Amygdala (tissue), 56 donors: ENCODE results near the gene KIAA1671.
"Not testable (repeated sequence)": the region's sequence is repeated elsewhere in the genome, so short reads cannot be mapped to it uniquely, and the experiment has no call there.

ENCODE experiments used
- DNase-seq, 56 donors: peaks; one replicate each; lab custom pipeline; 2025; lab: John Stamatoyannopoulos, UW

The KIAA1671 gene

DNA sequence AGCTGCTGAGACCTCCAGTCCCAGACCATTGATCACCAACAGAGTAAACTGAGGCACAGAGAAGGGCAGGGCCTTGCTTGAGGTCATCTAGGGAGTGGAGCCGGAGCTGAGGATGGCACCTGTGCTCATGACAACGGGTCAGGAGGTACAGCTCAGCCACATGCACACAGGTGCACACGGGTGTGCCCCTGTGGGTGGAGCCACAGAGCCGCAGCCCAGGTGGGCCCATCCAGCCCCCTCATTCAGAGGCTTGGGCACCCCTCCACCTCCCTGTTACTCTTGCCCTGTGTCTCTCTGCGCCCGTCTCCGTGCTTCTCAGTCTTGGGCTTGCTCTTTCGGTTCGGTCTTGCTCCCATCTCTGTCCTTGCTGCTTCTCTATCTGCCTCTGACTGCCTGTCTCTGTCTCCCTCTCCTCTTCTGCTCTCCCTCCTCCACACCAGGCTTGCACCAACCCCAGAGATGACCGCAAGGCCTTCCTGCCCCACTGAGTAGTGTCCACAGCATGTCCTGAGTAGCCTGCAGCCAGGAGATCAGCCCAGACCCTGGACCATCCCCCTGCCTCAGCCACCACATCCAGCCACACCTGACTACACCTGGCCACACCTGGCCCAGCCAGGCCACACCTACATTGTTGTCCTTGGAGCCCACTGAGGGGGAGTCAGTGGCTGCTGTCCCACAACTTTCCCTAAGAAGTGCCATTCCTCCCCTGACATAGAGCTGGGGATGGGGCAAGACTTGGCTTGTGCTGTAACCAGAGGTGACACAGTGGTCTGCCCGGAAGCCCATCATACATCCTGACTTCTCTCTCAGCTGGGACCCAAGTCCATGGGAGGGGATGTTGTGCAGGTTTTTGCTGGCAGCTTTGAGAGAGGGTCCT is 207.8 kb downstream of the KIAA1671 start:
- no peak for DNase-seq

DNA sequence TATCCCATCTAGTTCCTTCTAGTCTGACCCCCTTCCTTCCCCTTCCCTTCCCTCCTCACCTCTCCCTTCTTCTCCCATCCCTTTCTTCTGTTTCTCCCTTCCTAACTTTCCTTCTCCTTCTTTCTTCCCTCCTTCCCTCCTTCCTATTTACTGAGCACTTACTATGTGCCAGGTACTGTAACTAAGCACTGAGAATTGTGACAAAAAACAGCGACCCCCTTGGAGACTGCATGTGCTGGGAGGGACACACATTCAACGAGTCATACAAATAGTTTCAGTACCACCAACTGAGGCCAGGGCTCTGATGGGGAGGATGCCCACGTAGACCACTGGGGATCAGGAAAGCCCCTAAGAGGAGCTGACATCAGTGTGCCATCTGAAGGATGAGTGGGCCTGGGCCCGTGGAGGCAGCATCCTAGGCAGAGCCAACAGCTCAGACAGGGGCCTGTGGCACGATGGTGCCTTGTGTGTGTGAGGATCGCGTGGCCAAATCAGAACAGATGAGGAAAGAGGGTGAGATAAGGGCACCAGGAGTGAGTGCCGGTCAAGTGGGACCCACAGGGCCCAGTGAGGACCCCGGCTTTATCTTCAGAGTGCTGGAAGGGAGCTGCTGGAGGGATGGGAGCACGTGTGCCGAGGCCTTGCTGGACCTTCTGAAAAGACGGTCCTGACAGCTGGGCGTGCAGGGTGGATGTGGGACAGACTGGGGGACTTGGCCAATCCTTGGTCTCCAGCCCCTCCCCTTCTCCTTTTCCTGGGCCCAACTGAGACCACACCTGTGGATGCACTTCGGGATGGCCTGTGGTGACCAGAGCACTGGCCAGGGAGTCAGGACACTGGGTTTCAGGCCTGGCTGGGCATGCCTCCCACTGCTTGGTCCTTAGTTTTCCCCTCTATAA is 208.8 kb downstream of the KIAA1671 start:
- no peak for DNase-seq

DNA sequence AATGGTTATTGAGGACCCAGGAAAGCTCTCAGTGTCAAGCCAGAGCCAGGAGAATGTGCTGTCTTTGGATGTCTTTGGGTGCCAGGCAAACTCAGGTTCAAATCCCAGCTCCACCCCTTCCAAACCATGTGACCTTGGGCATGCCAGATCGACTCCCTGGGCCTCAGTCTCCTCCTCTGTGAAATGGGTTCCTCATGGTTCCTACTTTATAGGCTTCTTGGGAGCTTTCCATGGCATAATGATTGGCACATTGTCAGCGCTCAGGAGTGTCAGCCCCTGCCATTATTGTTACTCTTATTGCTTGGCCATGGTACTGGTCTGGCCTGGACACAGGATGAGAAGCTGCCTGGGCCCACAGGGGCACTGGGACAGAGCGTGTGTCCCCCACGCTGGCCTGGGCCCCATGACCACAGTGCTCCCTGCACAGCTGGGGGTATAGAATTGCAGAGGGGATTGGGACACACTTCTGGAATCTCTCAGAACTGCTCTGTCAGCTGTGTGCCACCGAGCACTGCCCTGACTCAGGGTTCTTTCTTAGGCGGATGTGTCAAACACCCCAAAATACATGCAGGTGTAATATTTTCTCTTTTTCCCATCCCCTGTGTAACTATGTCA is 209.5 kb downstream of the KIAA1671 start:
- DNase-seq: no peak

DNA sequence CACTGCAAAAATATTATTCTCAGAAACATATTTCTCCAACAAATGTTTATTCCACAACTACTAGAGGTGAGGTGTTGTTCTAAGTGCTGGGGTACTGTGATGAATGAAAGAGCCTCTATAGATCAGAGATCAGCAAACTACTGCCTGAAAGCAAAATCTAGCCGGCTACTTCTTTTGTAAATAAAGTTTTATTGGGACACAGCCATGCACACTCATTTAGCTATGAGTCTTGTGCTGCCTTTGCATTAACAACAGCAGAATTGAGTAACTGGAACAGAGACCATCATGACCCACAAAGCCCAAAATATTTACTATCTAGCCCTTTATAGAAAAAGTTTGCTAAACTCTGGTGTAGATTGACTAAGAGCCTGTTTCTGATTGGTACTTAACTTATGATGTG is 210.0 kb downstream of the KIAA1671 start:
- no peak for DNase-seq

DNA sequence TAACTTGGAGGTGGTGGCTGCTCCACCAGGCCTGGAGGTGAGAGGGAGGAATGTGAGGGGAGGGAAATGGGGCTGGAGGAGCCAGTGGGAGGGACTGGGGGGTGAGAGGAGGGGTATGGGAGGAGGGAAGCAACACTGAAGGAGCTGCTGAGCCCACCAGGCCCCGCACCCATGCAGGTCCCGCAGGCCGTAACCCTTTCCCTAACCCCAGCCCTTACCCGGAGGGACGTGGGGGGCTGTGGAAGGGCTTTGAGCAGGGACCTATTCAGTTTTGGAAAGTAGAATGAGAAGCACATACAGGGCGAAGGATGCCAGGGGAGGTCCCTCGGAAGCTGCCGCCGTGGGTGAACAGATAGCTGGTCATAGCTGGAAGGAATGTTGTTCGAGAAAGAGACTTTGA is 213.3 kb downstream of the KIAA1671 start:
- no peak for DNase-seq

DNA sequence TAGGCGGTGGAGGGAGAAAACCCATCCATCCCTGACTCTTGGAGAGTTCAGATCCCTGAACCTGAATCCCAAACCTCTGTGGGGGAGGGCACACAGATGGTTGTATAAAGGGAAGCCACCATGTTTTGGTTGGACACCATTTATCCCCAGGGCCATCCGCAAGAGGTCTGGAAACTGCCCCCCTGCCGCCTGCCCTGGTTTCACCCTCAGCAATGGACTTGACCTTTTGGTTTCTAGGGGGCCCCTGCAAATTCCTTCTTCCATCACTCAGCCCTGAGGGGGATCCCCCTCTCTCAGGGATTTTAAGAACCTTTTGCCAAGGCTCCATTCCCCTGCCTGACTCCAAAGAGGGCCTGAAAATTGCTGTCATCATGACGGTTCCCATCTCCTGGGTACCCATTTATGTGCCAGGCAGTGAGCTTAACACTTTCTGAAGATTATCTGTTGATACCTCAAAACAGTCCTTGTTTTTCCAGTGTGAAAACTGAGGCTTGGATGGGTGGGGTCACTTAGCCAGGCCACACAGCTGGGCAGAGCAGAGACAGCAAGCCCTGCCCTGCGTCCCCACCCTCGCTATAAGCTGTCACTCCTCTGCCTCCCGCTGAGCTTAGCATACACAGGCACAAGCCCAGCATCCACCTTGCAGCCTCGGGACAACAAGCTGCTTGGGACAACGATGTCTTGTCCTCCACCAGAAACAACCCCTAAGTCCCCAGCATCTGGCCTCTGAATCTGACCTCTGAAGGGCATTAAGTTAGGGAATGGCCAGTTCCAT is 213.9 kb downstream of the KIAA1671 start:
- DNase-seq: no peak

DNA sequence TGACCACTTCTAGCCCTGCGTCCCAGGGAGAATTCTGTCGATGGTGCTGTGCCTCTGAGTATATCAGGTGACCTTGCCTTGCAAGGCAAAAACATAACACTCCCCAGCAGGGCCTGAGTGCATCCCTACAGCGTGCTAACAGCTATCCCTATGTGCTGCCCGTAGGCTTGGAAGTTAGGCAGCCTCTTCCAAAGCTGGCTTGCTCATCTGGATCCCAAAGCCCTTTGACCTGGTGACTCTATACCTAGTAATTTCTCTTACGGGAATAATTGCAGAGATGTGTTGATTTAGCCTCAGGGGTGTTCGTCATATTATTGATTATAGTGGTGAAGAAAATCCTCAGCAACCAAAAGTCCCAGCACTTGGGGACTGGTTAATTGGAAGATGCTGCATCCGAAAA is 214.6 kb downstream of the KIAA1671 start:
- no peak for DNase-seq

DNA sequence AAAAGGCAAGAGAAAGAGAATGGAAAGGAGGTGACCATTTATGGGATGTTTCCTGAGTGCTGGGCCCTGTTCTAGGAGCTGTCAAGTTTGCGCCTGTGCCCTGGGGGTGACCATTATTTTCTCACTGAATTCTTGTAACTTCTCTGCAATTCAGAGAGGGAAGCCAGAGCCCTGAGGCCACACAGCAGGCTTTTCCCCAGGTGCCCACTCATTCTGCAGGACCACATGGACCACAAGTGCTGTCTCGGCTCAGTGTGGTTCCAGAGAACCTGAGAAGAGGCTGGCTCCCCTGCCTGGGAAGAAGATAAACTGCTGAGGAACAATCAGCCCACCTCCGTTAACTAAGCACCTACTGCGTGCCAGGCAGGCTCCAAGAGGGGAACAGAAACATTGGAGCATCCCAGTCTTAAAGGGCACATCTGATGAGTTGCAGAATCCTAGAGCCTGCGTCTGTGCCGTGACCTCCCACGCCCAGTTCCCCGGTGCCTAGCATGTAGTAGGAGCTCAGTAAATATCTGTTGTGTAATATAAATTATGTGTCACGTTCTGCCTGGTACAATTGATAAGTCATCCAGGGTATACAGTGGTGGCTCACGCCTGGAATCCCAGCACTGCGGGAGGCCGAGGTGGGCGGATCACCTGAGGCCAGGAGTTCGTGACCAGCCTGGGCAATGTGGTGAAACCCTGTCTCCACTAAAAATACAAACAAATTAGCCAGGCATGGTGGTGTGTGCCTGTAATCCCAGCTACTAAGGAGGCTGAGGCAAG is 215.5 kb downstream of the KIAA1671 start:
- DNase-seq: no peak

DNA sequence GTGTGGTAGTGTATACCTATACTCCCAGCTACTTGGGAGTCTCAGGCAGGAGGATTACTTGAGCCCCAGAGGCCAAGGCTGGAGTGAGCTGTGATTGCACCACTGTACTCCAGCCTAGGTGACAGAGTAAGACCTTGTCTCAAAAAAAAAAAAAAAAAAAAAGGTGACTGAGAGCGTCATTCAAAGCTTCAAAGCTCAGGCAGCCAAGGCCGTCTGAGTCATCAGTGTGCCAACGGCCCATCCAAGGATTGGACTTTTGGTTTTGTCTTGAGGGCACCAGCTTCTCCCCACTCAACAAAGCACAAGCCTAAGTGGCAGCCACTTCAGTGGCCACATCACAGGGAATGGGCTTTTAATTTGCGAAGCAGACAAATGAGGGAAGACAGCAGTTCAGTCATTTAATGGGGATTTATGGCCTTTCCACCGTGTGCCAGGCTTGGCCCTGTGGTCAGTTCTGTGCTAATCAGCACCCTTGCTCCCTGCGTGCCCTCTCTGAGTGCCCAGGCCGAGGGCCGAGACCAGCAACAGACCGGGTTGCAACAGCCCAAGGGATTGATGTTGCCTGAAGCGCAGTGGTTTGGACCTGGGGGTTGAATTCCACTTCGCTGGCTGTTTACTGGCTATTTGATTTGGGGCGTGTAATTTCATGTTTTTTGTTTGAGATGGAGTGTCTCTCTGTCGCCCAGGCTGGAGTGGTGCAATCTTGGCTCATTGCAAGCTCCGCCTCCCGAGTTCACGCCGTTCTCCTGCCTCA is 216.9 kb downstream of the KIAA1671 start:
- no peak for DNase-seq

DNA sequence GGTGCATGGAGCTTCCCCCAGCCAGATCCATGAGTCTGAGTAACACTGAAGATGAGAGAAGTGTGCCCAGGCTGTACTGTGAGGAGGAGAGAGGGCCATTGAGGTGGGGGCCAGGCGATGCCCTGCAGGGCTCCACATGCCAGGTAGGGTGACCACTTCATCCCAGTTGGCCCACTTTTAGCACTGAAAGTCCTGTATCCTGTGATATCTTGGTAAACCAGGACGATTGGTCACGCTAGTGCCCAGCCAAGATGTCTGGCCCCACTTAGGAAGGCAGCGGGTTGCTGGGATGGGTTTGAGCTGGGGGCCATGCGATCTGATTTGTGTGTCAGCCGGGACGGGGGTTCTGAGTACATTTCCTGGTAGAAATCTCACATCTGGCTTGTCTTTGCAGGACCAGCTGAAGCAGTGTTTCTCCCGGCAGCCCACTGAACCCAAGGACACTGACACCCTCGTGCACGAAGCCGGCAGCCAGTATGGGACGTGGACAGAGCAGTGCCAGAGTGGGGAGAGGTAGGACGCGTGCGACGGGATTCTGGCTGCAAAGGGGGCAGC is 218.0 kb downstream of the KIAA1671 start:
- DNase-seq: no peak

DNA sequence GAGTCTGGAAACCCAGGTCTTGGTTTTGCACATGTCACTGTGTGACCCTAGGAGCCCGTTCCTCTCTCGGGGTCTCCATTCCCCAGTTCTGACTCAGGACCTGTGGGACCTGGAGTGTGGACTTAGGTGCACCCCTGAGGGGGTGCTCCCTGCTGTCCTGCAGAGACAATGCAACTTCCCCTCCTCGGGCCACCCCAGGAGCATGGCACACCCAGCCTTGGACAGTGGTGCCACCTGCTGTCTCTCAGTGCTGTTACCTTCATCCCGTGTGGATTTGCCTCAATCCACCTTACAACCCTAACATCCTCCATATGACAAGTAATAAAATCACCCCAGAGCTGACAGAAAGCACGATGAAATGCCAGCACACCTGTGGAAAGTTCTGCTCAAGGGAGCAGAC is 219.6 kb downstream of the KIAA1671 start:
- DNase-seq: no peak

DNA sequence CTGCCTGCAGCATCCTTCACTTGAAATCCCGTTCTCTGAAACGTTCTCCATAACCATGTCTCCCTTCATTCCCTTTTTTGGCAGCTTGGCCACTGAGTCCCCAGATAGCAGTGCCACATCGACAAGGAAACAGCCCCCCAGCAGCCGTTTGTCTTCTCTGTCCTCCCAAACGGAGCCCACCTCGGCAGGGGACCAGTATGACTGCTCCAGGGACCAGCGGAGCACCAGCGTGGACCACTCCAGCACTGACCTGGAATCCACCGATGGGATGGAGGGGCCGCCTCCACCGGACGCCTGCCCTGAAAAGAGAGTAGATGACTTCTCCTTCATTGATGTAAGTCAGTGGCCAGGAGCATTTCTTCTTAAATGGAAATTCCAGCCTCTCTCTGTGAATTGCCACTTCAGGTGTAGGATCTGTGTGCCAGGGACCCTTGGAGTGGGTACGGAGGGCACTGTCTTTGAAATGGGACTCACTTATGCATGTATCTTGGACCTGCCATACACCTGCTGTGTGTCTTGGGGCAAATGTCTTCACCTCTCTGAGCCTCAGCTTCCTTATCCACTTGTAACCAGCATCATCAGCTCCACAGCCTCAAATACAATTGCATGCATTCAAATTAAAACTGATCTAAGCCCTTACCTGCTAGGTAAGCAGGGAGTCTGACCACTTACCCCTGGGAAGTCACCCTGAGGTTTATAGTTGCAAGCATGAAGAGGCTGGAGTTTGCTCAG is 221.8 kb downstream of the KIAA1671 start:
- DNase-seq: no peak

DNA sequence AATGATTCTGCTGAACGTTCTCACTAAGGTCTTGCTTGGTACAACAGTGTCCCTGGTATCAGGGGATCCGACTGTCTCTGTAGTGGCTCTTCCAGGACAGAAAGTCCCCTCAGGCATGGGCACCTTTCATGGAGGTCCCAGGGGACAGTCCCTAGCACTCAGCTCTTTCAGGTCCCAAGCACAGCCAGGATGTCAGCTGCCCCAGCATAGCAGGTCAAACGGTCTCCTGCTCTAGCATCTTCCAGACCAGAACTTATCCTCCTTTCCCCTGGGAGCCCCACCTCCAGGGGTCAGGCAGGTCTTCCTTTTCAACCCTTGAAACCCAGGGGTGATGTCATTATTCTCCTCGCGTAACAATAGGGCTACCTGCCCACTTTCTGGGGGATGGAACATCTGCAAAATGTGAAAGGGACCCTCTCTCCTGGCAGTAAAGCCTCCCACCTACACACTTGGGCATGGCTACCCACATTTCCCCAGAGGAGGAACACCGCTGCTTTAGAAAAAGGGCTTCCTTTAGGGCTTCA is 222.4 kb downstream of the KIAA1671 start:
- no peak for DNase-seq

DNA sequence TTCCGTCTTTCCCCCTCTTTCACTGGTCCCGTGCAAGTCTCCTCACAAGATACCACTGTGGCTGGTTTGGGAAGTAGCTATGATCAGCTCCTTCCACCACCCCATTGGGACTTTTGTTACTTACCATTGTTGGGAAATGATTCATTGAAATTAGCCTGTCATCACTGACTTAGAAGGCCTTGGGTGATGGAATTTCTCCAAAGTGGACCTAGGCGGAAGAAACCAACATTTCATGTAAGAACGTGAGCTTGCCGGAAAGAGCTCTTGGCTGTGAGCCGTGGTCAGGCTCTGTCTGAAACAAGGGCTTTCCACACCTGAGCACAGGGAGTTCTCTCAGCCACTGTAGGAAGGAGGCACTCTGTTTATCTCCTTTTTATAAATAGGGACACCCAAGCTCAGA is 223.7 kb downstream of the KIAA1671 start:
- DNase-seq: no peak

DNA sequence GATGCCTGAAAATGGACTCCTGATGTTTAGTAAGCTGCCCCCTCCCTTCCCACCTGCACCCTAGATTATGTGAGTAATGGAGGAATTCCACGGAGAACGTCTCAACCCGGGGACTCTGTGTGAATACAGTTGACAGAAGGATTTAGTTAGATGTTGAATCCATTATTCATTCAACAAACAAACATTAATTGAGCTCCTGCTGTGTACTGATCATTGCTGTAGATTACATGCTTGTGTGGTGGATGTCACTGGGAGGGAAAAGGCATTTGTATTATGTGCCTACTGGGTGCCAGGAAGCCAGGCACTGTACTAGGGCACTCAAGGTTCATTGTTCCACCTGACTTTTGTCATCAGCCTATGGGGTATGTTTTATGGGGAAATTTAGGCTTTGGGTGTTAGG is 224.3 kb downstream of the KIAA1671 start:
- no peak for DNase-seq

DNA sequence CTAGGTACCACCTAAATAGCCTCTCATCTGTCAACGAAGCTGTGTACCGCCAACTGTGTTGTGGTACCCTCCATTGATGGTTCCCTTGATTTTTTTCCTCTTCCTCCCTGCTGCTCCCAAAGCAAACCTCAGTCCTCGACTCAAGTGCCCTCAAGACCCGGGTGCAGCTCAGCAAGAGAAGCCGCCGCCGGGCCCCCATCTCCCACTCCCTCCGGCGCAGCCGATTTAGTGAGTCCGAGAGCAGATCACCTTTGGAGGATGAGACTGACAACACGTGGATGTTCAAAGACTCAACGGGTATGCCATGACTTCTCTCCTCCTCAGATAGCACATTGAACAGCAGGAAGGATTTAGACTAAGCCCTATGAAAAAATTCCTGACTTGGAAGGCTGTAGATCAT is 224.7 kb downstream of the KIAA1671 start:
- no peak for DNase-seq

DNA sequence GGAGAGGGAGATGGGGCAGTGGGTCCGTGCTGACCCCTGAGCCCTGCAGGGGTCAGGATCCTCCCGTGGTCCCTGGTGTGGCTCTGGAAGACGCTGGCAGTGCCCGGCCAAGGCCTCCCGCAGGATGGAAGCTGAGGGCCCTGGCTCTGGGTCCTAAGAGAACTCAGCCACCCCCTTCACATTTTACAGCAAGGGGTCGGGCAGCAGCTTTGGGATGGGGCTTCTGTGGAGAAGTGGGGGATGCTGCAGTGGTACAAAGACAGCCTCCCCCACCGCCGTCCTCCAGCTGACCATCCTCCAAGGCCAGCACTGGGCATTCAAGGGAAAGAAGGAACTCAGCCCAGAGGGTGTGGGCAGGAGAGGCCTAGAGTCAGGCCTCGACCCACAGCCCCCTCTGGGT is 225.4 kb downstream of the KIAA1671 start:
- DNase-seq: no peak

DNA sequence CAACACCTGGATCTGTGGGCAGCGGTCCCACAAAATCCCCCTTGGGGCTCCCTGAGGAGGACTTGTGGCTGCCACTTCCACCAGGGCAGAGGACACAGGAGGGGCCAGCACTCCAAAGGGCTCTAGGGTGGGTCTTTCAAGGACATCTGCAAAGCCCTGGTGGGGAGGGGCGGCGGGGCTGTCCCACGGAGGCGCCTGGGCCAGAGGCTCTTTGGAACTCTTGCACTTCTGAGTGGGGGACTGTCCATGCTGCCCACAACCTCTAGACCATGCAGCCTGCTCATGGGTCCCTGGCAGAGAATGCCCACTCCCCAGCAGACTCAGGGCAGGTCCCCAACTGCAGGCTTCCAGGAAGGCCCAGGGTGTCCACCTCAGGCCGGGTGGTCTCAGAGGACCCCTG is 225.8 kb downstream of the KIAA1671 start:
- not testable (repeated sequence) for DNase-seq
